Middle frontal gyrus (tissue), 1 donor: Measurements from ENCODE around the gene COPS7A.

Source experiments
- DNase-seq: peaks from one replicate; pipeline ENCODE4 v3.0.0-alpha.2; 2015; ENCODE audit warnings: low spot score; ENCODE audit errors: extremely low spot score

COPS7A gene

GRCh38 chr12:6769666-6770065, 45.8 kb downstream of the COPS7A start:
- no peak for DNase-seq

DNA sequence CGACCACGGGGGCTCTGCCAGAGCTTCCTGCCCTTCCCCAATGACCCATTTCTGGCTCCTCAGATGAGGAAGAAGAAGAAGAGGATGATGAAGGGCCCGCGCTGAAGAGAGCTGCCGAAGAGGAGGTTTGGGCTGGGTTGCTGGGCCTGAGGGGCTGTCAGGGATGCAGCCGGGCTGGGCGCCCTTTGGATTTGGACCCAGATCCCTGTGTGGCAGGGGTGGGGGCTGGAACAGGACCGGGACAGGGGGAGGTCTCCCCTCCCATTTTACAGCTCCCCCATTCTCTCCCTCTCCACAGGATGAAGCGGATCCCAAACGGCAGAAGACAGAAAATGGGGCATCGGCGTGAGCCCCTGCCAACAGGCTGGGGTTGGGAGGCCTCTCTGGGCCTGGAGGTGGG, 46.2 kb downstream of the COPS7A start:
- DNase-seq = no peak

- no peak for DNase-seq
Observed at GRCh38 chr12:6770600-6770999, 46.8 kb downstream of the COPS7A start.

- DNase-seq = no peak
Observed at GRCh38 chr12:6771091-6771495, 47.2 kb downstream of the COPS7A start.

DNA sequence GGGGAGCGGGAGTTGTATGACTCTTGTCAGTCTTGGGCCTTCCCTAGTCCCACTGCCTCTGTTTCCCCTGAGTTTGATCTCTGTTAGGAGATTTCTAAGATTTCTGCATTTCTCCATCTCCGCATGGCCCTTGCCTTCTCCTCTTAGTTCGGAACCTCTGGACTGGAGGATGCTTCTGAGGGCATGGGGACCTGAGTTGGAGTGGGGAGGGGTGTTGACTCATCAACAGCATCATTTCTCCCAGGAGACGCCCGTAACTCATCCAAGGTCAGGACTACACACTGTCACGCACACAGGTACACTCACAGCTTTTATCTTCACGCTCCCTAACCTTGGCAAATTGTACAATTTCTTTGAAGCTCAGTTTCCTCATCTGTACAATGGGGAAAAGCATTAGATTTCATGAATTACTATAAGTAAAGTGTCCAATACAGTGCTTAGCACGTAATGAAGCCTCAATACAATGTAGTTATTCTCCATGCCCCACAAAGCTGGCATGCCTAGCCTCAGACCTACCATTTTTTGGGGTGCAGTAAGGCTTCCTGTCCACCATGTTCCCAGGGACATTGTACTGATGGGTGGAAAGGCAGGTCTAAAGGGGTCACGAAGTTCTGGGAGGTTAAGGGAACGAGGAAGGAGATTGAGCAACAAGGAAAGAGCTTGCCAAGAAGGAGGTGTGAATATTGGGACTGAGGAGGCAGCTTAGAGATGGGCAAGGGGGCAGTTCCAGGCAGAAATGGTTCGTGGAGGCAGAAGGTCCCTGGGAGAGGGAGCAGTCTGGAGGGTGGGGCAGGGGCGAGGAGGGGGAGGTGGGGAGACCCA, 47.9 kb downstream of the COPS7A start:
- DNase-seq = no peak

- DNase-seq = no peak
Observed at GRCh38 chr12:6772331-6772695, 48.5 kb downstream of the COPS7A start, which contains the start of gene LAG3. Gene LAG3, plus strand, starts transcription at chr12:6772520. Its CDS starts 333 bp downstream, at chr12:6772853.

DNA sequence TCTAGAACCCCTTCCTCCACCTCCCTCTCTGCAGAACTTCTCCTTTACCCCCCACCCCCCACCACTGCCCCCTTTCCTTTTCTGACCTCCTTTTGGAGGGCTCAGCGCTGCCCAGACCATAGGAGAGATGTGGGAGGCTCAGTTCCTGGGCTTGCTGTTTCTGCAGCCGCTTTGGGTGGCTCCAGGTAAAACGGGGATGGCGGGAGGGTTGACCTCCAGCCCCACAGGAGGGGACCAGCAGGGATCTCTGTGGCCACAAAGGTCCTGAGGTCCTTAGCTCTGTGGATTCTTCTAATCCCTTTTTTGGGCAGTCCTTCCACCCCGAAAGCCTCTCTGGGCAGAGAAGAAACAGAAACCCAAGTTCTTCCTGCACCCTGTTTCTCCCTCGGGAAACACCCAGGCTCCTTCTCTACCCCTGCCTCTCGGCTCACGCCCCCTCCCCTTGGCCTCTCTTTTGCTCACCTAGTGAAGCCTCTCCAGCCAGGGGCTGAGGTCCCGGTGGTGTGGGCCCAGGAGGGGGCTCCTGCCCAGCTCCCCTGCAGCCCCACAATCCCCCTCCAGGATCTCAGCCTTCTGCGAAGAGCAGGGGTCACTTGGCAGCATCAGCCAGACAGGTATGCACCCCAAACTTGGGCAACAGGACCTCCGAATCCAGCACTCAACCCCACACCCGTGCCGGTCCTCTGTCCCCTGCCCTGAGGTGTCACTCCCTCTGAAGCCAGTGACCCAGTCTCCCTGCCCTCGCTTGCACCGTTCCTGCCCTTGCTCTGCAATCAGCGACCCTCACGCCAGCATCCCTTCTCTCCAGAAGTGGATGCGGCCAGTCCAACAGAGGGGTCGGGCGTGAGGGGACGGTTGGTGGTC, 49.1 kb downstream of the COPS7A start:
- no peak for DNase-seq

DNA sequence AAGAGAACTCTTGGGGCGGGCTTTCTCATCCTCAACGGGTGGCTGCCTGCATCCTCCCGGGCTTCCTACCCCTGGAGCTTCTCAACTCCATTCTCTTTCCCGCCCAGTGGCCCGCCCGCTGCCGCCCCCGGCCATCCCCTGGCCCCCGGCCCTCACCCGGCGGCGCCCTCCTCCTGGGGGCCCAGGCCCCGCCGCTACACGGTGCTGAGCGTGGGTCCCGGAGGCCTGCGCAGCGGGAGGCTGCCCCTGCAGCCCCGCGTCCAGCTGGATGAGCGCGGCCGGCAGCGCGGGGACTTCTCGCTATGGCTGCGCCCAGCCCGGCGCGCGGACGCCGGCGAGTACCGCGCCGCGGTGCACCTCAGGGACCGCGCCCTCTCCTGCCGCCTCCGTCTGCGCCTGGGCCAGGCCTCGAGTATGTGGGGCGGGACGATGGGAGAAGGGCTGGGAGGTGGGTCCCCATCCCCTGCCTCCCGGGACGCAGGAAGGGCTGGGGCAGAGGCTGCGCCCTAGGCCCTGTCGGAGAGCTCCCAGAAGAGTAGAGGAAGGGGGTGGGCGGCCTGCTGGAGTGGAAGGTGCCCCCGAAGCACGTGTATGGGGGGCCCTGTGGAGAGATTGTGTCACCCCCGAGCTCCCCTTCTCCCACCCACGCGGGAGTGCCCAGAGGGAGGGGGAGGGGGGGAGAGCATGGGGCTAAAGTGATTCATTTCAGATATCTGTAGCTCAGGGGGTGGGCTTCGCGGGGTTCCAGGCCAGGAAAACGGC, 49.9 kb downstream of the COPS7A start:
- no peak for DNase-seq

DNA sequence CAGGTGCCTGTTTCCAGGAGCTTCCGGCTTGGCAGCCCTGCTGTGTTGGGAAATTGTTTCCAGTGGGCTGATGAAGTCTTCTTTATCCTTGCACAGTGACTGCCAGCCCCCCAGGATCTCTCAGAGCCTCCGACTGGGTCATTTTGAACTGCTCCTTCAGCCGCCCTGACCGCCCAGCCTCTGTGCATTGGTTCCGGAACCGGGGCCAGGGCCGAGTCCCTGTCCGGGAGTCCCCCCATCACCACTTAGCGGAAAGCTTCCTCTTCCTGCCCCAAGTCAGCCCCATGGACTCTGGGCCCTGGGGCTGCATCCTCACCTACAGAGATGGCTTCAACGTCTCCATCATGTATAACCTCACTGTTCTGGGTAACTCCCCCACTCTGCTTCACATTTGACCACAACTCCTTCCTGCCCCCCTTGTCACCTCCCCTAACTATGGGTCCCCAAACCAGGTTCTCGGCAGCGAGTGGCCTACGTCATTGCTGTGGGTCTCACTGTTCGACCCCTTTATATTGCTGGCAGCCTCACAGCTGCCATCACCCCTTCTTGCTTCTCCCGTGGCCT, 50.7 kb downstream of the COPS7A start:
- no peak for DNase-seq

DNA sequence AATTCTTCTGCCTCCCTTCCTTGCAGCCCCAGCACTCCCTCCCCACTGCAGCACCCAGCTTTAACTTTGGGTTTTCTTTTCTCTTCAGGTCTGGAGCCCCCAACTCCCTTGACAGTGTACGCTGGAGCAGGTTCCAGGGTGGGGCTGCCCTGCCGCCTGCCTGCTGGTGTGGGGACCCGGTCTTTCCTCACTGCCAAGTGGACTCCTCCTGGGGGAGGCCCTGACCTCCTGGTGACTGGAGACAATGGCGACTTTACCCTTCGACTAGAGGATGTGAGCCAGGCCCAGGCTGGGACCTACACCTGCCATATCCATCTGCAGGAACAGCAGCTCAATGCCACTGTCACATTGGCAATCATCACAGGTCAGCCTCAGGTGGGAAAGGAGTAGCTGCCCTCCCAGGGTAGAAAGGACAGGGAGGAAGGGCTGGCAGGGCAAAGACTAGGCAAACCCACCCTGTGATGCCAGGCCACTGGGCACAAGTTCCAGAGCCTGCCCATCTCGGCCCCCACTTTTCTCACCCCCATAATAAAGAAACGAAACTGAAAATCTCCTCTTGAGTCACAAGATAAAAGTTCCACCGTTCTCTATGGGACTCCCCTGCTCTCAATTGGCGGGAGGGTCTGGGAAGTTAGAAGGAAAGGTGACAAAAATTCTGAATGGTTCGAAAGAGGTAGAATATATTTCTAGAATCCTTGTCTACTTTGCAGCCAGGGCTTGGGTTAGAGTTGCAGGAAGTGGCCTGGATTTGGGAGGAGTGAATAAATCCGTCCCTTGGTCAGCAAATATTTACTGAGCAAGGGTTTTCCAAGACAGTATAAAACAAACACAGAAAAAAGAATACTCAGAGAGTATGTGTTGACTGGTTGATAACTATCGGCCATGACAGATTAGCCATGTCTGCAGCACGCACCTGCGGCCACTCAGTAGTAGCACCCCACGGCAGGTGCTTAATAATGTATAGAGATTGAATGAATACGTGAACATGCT, 51.6 kb downstream of the COPS7A start:
- no peak for DNase-seq

GRCh38 chr12:6777386-6777785, 53.5 kb downstream of the COPS7A start:
- no peak for DNase-seq

GRCh38 chr12:6778217-6778573, 54.3 kb downstream of the COPS7A start:
- no peak for DNase-seq

DNA sequence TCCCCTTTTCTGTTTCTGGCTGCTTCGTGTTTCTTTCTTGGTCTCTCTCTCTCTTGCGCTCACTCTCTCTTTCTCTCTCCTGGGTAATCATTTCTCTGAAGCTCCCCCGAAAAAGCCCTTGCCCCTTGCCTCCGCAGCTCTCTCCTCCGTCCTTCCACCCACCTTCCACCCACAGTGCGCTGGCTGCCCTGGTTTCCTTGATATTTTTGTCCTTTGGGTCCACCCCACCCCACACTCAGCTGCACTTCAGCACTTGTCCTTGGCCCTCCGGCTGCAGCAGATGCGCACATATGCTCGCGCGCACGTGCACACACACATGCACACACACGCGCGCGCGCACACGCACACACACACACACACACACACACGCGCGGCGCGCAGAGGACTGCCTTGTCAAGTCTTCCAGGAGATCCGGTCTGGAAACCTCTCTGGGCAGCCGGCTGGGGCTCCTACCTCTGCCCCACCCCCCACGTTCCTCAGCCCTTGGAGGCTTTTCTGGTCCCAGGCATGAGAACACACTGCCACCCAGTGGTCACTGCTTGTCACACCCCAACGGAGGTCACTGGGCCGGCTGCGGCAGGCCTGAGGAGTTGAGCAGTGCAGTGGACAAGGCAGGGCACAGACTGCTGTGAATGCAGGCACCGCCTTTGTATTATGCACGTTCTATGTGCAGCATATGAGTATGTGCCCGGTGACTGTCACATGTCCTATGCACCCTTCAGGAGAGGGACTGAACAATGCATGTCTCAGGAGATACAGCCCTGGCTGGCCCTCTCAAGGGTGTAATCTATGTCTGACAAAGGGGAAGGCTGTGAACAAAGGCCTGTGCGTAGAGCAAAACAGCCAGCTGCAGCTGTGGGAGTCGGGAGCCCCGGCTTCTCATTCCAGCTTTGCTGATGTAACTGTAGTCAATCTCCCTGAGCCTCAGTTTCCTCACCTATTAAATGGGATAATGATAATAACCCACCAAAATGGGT, 55.0 kb downstream of the COPS7A start:
- peak; percentile 75 for DNase-seq

DNA sequence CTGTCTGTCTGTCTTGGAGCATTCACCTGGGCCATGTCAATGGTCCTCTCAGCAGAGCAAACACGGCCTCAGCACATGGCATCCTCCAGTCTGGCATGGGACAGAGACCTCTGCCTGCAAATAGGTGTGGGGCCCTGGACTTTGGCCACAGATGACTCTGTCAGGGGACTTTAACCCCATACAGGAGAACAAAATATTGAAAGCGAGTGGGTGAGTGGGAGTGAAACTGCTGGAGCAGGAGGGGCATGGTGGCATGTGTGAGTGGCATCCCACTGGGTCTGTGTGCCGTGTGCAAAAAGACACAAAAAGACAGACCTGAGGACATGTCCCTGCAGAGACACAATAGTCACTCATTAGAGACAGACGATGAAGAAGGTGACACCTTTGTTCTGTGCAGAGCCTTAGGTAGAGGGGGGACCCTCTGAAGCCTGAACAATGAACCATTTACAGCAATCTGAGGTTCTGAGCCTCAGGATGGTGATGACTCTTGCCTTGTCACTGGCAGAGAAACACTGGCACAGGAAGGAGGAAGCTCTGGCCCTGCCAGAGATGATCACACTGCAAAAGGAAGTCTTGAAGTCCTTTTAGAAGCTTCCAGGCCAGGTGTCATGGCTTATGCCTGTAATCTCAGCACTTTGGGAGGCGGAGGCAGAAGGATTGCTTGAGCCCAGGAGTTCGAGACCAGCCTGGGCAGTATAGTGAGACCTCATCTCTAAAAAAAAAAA, 56.0 kb downstream of the COPS7A start:
- DNase-seq = no peak

- no peak for DNase-seq
Observed at GRCh38 chr12:6780573-6780972, 56.7 kb downstream of the COPS7A start.
